HUES48 (cell line): ENCODE data around the gene DAZAP2.
"Not testable (repeated sequence)": the region's sequence is repeated elsewhere in the genome, so short reads cannot be mapped to it uniquely, and the experiment has no call there.

ENCODE experiments used
- H3K27ac ChIP-seq: one replicate; pipeline ENCODE4 v1.7.0; 2013; ENCODE audit warnings: low read depth, low read length, inconsistent platforms
- H3K27me3 ChIP-seq: 2 replicates; pipeline ENCODE4 v1.6.1; 2013; ENCODE audit warnings: mild to moderate bottlenecking, low read length; ENCODE audit not compliant: control insufficient read depth, insufficient read depth
- H3K36me3 ChIP-seq: 2 replicates; pipeline ENCODE4 v1.6.1; 2013; ENCODE audit warnings: low read length; ENCODE audit not compliant: control insufficient read depth, insufficient read depth
- H3K4me1 ChIP-seq: 2 replicates; pipeline ENCODE4 v1.6.1; 2013; ENCODE audit warnings: mild to moderate bottlenecking, low read length; ENCODE audit not compliant: control insufficient read depth, insufficient read depth
- H3K4me3 ChIP-seq: 2 replicates; pipeline ENCODE4 v1.5.1; 2013; ENCODE audit warnings: mild to moderate bottlenecking, low read depth, low read length
- H3K9ac ChIP-seq: 2 replicates; pipeline ENCODE4 v1.6.1; 2013; ENCODE audit warnings: mild to moderate bottlenecking, low read depth, low read length, moderate library complexity
- H3K9me3 ChIP-seq: 2 replicates; pipeline ENCODE4 v1.6.1; 2013; ENCODE audit warnings: low read length; ENCODE audit not compliant: control insufficient read depth, insufficient read depth

The DAZAP2 gene

GRCh38 chr12:51217133-51217967 is 21.3 kb upstream of the DAZAP2 start:
- peak overlapping the region; percentile 69 for H3K4me3 ChIP-seq
- H3K9ac ChIP-seq: peak overlapping the region; percentile 74; the same call in 1 of the 2 replicates
- peaks cover 23% of the 10 kb centered on the region for H3K4me1 ChIP-seq
- no peaks in the 10 kb centered on the region for H3K27me3 ChIP-seq
- no peaks in the 10 kb centered on the region for H3K36me3 ChIP-seq
- H3K9me3 ChIP-seq: no peaks in the 10 kb centered on the region
- H3K27ac ChIP-seq: peak overlapping the region; percentile 95

- Histone ChIP-seq H3K4me1 (peaks cover 23% of the 10 kb centered on the region), H3K27me3 (no peaks in the 10 kb centered on the region), H3K36me3 (no peaks in the 10 kb centered on the region), H3K4me3 (peak within 1 kb of the TSS; percentile 69), H3K9ac (peak within 1 kb of the TSS; percentile 88), H3K27ac (peak within 1 kb of the TSS; percentile 95), H3K9me3 (no peaks in the 10 kb centered on the region)
These were observed 20.5 kb upstream of the DAZAP2 start, which contains the start of gene POU6F1 for GRCh38 chr12:51217968-51218606. POU6F1 (minus strand) TSS chr12:51218062; CDS start chr12:51206836, 11,226 bp downstream.

- Histone ChIP-seq H3K27me3 (no peaks in the 10 kb centered on the region), H3K4me3 (peak overlapping the region; percentile 69), H3K9me3 (no peaks in the 10 kb centered on the region), H3K4me1 (peaks cover 23% of the 10 kb centered on the region), H3K27ac (peak overlapping the region; percentile 95), H3K36me3 (no peaks in the 10 kb centered on the region), H3K9ac (peak overlapping the region; percentile 88)
These were observed 19.9 kb upstream of the DAZAP2 start for GRCh38 chr12:51218607-51219161.

- H3K4me3 ChIP-seq: peak overlapping the region; percentile 69
- no peaks in the 10 kb centered on the region for H3K9me3 ChIP-seq
- H3K36me3 ChIP-seq: no peaks in the 10 kb centered on the region
- peak overlapping the region; percentile 95 for H3K27ac ChIP-seq
- H3K4me1 ChIP-seq: peaks cover 23% of the 10 kb centered on the region
- H3K27me3 ChIP-seq: no peaks in the 10 kb centered on the region
- H3K9ac ChIP-seq: no peak overlapping the region
These were observed 19.3 kb upstream of the DAZAP2 start for GRCh38 chr12:51219322-51219721.

- not testable (repeated sequence) for H3K9me3 ChIP-seq, H3K27ac ChIP-seq, H3K9ac ChIP-seq, H3K4me3 ChIP-seq, H3K36me3 ChIP-seq, H3K27me3 ChIP-seq
- H3K4me1 ChIP-seq: peaks cover 23% of the 10 kb centered on the region
These were observed 18.8 kb upstream of the DAZAP2 start for GRCh38 chr12:51219857-51220256.

GRCh38 chr12:51222461-51222860 is 16.2 kb upstream of the DAZAP2 start:
- Histone ChIP-seq H3K27ac (no peak overlapping the region), H3K4me1 (peaks cover 18% of the 10 kb centered on the region), H3K27me3 (no peaks in the 10 kb centered on the region)

GRCh38 chr12:51224625-51225024 is 14.0 kb upstream of the DAZAP2 start:
- Histone ChIP-seq H3K36me3 (no peaks in the 10 kb centered on the region), H3K9ac (no peak overlapping the region), H3K27me3 (no peaks in the 10 kb centered on the region), H3K27ac (no peak overlapping the region), H3K9me3 (no peaks in the 10 kb centered on the region), H3K4me3 (no peak overlapping the region), H3K4me1 (peaks cover 3% of the 10 kb centered on the region; the same call in 1 of the 2 replicates)

More at GRCh38 chr12:51222461-51222860, 16.2 kb upstream of the DAZAP2 start:
- H3K9ac ChIP-seq: no peak overlapping the region
- H3K4me3 ChIP-seq: no peak overlapping the region
- H3K36me3 ChIP-seq: no peaks in the 10 kb centered on the region
- H3K9me3 ChIP-seq: no peaks in the 10 kb centered on the region

- H3K36me3 ChIP-seq: no peaks in the 10 kb centered on the region
- no peaks in the 10 kb centered on the region for H3K9me3 ChIP-seq
- H3K27me3 ChIP-seq: no peaks in the 10 kb centered on the region
- H3K4me1 ChIP-seq: no peaks in the 10 kb centered on the region
- H3K4me3 ChIP-seq: no peak overlapping the region
- H3K27ac ChIP-seq: no peak overlapping the region
- no peak overlapping the region for H3K9ac ChIP-seq
These were observed 13.4 kb upstream of the DAZAP2 start for GRCh38 chr12:51225234-51225633.

- Histone ChIP-seq H3K36me3 (no peaks in the 10 kb centered on the region), H3K4me1 (no peaks in the 10 kb centered on the region), H3K9ac (no peak overlapping the region), H3K27ac (no peak overlapping the region), H3K27me3 (no peaks in the 10 kb centered on the region), H3K9me3 (no peaks in the 10 kb centered on the region), H3K4me3 (no peak overlapping the region)
These were observed 12.9 kb upstream of the DAZAP2 start for GRCh38 chr12:51225771-51226170.

GRCh38 chr12:51227112-51227511 is 11.5 kb upstream of the DAZAP2 start:
- not testable (repeated sequence) for H3K4me3 ChIP-seq, H3K9ac ChIP-seq, H3K9me3 ChIP-seq, H3K4me1 ChIP-seq, H3K36me3 ChIP-seq, H3K27ac ChIP-seq, H3K27me3 ChIP-seq

- no peaks in the 10 kb centered on the region for H3K9me3 ChIP-seq
- no peak overlapping the region for H3K4me3 ChIP-seq
- H3K4me1 ChIP-seq: no peaks in the 10 kb centered on the region
- H3K27ac ChIP-seq: no peak overlapping the region
- H3K27me3 ChIP-seq: no peaks in the 10 kb centered on the region
- no peak overlapping the region for H3K9ac ChIP-seq
- no peaks in the 10 kb centered on the region for H3K36me3 ChIP-seq
These were observed 10.7 kb upstream of the DAZAP2 start for GRCh38 chr12:51227962-51228361.
